Smooth muscle cell (in vitro differentiated cells): ENCODE results near the gene TOP2A. TPM values are rescaled to one million over a fixed set of nuclear protein-coding genes. Genes with fewer than 3 reads are reported as not detected.

Experiments
- DNase-seq: peaks from one replicate; lab custom pipeline; 2025; ENCODE audit not compliant: unreplicated experiment; lab: John Stamatoyannopoulos, UW
- H2AFZ ChIP-seq: fragments of 200-600 bp; sonication (generic); 2 replicates; pipeline ENCODE4 v1.6.0; 2016; ENCODE audit warnings: antibody characterized with exemption, low read depth, mild to moderate bottlenecking
- H3F3A ChIP-seq: fragments of 200-600 bp; sonication (generic); 2 replicates; pipeline ENCODE4 v1.6.0; 2017; ENCODE audit warnings: antibody characterized with exemption, low read depth
- H3K27ac ChIP-seq: fragments of 200-600 bp; sonication (generic); 2 replicates; pipeline ENCODE4 v1.5.1; 2016; ENCODE audit warnings: low read depth, mild to moderate bottlenecking
- H3K27me3 ChIP-seq: fragments of 200-600 bp; sonication (generic); 2 replicates; pipeline ENCODE4 v1.6.1; 2016; ENCODE audit warnings: low read depth, mild to moderate bottlenecking
- H3K36me3 ChIP-seq: fragments of 200-600 bp; sonication (generic); 2 replicates; pipeline ENCODE4 v1.5.1; 2016; ENCODE audit warnings: low read depth
- H3K4me1 ChIP-seq: fragments of 200-600 bp; sonication (generic); 2 replicates; pipeline ENCODE4 v1.5.1; 2016; ENCODE audit warnings: low read depth
- H3K4me2 ChIP-seq: fragments of 200-600 bp; sonication (generic); 2 replicates; pipeline ENCODE4 v1.6.0; 2016; ENCODE audit warnings: mild to moderate bottlenecking
- H3K4me3 ChIP-seq: fragments of 200-600 bp; sonication (generic); 2 replicates; pipeline ENCODE4 v1.5.1; 2016; ENCODE audit warnings: mild to moderate bottlenecking
- H3K79me2 ChIP-seq: fragments of 200-600 bp; sonication (generic); 2 replicates; pipeline ENCODE4 v1.6.0; 2016; ENCODE audit warnings: low read depth, mild to moderate bottlenecking
- H3K9ac ChIP-seq: fragments of 200-600 bp; sonication (generic); 2 replicates; pipeline ENCODE4 v1.6.0; 2016; ENCODE audit warnings: low read depth
- H3K9me3 ChIP-seq: fragments of 200-600 bp; sonication (generic); replicated peaks from 2 replicates; pipeline ENCODE4 v1.5.1; 2016; ENCODE audit warnings: low read depth
- H4K20me1 ChIP-seq: fragments of 200-600 bp; sonication (generic); 2 replicates; pipeline ENCODE4 v1.6.0; 2016; ENCODE audit warnings: low read depth
- WGBS: methylation state at CpG from one replicate; pipeline ENCODE4 v1.1.7; 2016; ENCODE audit warnings: low lambda C conversion rate; 5-methylcytosine and 5-hydroxymethylcytosine counted together
- polyA plus RNA-seq: library from polyadenylated mRNA; unstranded; fragments of >200 nt; fragmentation: Nextera tagmentation; extraction: Ambion mirVana; gene quantifications from 2 replicates; pipeline ENCODE4 v1.2.1, GENCODE V29; 2016
- total RNA-seq: library from RNA; depleted of rRNA; stranded (reverse); fragments of >200 nt; gene quantifications from 2 replicates; pipeline ENCODE4 v1.2.3, GENCODE V29; 2014
- TF ChIP-seq, protein P1 (sequence below): fragments of 200-600 bp; sonication (generic); IDR thresholded peaks from 2 replicates; pipeline ENCODE4 v1.5.1; 2017; ENCODE audit warnings: borderline replicate concordance, mild to moderate bottlenecking, antibody characterized with exemption; ENCODE audit not compliant: insufficient read depth, poor library complexity, severe bottlenecking

TOP2A gene
- total and polyA plus RNA-seq, 2 experiments from 2014 or later: 26.2 to 45.5 TPM

DNA sequence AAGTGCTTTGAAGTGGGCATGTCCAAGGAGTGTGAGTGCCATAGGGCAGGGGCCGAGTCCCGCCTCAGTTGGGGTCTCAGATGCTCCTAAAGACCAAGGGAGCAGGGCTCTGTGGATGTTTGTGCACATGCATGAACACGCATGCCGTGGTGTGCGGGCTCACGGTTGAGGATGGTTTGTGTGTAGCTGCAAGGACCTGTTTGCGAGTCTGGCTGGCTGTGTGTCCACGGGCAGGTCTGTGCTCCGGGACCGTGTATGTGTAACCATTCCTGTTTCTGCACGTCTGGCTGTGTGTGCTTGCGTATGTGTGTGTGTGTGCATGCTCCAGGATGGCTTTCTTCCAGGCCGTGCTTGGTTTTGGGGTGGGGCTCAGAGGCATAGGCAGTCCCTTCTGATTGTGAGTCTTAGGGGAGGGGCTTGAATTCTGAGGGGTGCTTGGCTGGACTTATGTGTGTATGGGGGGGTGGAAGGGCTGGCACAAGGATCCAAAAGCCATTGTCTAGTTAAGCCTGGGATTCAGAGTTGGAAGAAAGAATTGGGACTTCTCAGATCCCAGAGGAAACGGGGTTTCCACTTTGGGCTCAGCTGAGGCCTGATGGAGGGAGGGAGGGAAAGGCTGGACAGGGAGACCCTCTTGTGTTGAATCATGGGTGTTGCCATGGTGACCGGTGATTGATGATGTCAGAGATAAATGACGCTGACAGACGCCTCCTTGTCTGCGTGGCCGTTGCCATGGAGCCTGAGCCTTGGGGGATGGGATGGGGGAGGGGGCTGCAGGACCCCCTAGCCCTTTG is 67.6 kb downstream of the TOP2A start:
- H4K20me1 ChIP-seq: peaks cover 62% of the 10 kb centered on the region
- H3K27me3 ChIP-seq: no peaks in the 10 kb centered on the region
- no peak overlapping the region for H3K4me2 ChIP-seq
- no peak overlapping the region for H3K4me3 ChIP-seq
- no peak for DNase-seq
- no peaks in the 10 kb centered on the region for H3F3A ChIP-seq
- H2AFZ ChIP-seq: no peak overlapping the region
- H3K79me2 ChIP-seq: peaks cover 40% of the 10 kb centered on the region
- no peak overlapping the region for H3K27ac ChIP-seq
- no peaks in the 10 kb centered on the region for H3K9me3 ChIP-seq
- no peak overlapping the region for H3K9ac ChIP-seq
- peaks cover 46% of the 10 kb centered on the region for H3K4me1 ChIP-seq
- TF ChIP-seq, protein P1, sequence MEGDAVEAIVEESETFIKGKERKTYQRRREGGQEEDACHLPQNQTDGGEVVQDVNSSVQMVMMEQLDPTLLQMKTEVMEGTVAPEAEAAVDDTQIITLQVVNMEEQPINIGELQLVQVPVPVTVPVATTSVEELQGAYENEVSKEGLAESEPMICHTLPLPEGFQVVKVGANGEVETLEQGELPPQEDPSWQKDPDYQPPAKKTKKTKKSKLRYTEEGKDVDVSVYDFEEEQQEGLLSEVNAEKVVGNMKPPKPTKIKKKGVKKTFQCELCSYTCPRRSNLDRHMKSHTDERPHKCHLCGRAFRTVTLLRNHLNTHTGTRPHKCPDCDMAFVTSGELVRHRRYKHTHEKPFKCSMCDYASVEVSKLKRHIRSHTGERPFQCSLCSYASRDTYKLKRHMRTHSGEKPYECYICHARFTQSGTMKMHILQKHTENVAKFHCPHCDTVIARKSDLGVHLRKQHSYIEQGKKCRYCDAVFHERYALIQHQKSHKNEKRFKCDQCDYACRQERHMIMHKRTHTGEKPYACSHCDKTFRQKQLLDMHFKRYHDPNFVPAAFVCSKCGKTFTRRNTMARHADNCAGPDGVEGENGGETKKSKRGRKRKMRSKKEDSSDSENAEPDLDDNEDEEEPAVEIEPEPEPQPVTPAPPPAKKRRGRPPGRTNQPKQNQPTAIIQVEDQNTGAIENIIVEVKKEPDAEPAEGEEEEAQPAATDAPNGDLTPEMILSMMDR: no peak
- no peaks in the 10 kb centered on the region for H3K36me3 ChIP-seq
- 58% methylated on average over 19 of the region's 19 CpGs for WGBS

DNA sequence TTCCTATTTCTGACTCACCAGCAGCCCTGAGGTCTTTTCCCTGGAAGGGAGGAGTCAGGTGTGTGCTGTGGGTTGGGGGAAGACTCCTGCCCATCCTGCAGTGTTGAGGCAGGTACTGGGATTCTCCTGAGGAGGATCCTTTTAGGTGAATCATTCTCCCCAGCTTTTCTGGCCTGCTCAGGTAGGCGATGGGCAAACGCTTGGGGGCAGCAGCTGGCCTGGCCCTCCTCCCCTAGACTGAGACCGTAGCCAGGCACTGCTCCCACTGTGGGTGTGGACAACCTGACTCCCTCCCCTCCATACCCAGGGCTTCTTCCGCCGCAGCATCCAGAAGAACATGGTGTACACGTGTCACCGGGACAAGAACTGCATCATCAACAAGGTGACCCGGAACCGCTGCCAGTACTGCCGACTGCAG is 68.2 kb downstream of the TOP2A start:
- Histone ChIP-seq H3F3A (no peaks in the 10 kb centered on the region), H3K27ac (no peak overlapping the region), H3K79me2 (peaks cover 41% of the 10 kb centered on the region), H4K20me1 (peaks cover 61% of the 10 kb centered on the region), H3K9ac (no peak overlapping the region), H3K36me3 (no peaks in the 10 kb centered on the region), H3K9me3 (no peaks in the 10 kb centered on the region), H3K27me3 (no peaks in the 10 kb centered on the region), H3K4me2 (no peak overlapping the region), H3K4me3 (no peak overlapping the region), H2AFZ (no peak overlapping the region), H3K4me1 (peaks cover 52% of the 10 kb centered on the region)
- TF ChIP-seq, protein P1: no peak
- 80% methylated on average over 10 of the region's 10 CpGs for WGBS
- no peak for DNase-seq

DNA sequence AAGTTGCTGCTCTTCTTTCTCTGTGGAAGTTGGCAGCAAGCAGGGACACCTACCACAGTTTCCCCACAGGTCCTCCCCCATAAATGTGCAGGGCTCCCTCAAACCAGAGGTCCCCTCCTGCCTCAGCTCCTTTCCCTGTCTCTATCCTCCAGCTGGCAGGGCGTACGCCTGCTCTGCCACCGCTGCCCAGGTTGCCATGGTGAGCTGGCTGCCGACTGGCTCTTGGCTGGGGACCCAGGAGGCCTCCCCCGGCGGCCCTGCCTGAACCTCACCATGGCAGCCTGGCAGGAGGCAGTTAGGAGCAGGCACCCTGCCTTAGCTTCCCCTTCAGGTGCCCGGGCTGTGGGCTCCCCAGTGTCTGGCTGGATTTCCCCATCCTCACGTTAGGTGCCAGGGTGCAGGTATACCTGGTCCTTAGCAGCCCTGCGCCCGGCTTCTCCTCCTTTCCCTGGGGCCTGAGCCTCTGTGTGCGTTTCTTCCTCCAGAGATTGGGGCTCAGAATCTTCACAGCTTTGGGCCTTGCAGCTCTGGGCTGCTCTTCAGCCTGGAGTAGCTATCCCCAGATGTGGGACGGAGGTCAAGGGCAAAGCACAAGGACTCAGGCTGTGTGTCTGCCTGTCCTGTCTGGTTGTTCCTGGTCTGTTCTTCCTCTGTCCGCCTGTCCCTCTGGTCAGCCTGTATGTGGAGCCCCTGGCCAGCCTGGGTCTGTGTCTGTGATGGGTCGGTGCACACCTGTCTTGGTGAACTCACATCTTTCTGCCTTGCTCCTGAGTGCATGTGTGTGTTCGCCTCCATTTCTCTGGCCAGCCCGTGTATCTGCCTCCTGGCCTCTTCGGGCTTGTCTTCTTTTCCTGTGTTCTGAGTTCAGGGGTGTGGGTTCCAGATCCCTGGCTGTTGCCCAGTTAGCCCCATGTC is 68.9 kb downstream of the TOP2A start:
- H3K27ac ChIP-seq: no peak overlapping the region
- no peak overlapping the region for H3K9ac ChIP-seq
- H3K4me3 ChIP-seq: no peak overlapping the region
- no peaks in the 10 kb centered on the region for H3K36me3 ChIP-seq
- TF ChIP-seq, protein P1: no peak
- H3K79me2 ChIP-seq: peaks cover 47% of the 10 kb centered on the region
- H2AFZ ChIP-seq: no peak overlapping the region
- no peak for DNase-seq
- H4K20me1 ChIP-seq: peaks cover 68% of the 10 kb centered on the region
- H3K9me3 ChIP-seq: no peaks in the 10 kb centered on the region
- H3F3A ChIP-seq: no peaks in the 10 kb centered on the region
- H3K4me2 ChIP-seq: no peak overlapping the region
- peaks cover 58% of the 10 kb centered on the region for H3K4me1 ChIP-seq
- no peaks in the 10 kb centered on the region for H3K27me3 ChIP-seq
- 94% methylated on average over 17 of the region's 17 CpGs for WGBS
